HG02763 (cell line): ENCODE measurements around the gene LIFR.
"Not testable (repeated sequence)": the region's sequence is repeated elsewhere in the genome, so short reads cannot be mapped to it uniquely, and the experiment has no call there.

Source experiments
- ATAC-seq: cut with Tn5 transposase; IDR thresholded peaks from one replicate; pipeline ENCODE4 v1.9.1; 2021; ENCODE audit warnings: mild to moderate bottlenecking, moderate library complexity; ENCODE audit not compliant: unreplicated experiment

Gene LIFR

DNA sequence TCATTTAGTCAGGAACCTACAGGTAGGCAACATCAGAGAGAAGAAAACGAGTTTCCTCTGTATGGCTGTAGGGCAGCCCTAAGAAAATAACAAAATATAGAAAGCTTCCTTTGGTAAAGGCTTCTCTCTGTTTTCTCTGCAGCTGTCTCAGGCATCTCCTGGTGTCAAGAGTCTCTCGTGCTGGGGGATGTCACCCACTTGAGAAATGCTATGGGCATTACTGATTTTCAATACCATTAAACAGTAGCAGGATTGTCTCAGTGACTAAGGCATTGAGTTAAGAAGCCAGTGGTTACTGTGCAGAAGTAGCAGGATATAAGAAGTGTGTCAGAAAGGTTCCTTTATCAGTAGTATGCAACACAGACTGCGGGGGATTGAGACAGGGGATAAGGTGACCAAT lies 32.4 kb downstream of the LIFR start:
- ATAC-seq, result no peak

DNA sequence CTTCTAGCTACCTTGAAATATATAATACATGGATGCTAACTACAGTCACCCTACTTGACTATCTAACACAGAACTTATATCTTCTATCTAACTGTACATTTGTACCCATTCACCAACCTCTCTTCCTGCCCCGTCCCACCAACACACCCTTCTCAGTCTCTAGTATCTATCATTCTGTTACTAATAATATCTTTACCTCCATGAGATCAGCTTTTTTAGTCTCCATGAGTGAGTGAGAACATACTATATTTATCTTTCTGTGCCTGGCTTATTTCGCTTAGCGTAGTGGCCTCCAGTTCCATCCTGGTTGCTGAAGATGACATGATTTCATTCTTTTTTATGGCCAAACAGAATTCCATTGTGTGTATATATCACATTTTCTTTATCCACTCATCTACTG lies 37.0 kb downstream of the LIFR start:
- no peak for ATAC-seq

DNA sequence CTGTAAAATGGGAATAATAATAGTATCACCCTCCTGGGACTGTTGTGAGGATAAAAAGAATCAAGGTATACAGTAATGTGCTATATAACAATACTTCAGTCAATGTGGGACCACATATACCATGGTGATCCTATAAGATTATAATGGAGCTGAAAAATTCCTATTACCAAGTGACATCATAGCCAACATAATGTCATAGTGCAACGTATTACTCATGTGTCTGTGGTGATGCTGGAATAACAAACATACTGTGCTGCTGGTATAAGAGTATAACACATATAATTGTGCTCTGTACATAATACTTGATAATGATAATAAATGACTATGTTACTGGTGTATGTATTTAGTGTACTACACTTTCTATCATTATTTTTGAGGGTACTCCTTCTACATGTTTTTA lies 38.1 kb downstream of the LIFR start:
- ATAC-seq, result no peak

GRCh38 chr5:38516649-38517048 lies 39.8 kb downstream of the LIFR start:
- ATAC-seq, result not testable (repeated sequence)

DNA sequence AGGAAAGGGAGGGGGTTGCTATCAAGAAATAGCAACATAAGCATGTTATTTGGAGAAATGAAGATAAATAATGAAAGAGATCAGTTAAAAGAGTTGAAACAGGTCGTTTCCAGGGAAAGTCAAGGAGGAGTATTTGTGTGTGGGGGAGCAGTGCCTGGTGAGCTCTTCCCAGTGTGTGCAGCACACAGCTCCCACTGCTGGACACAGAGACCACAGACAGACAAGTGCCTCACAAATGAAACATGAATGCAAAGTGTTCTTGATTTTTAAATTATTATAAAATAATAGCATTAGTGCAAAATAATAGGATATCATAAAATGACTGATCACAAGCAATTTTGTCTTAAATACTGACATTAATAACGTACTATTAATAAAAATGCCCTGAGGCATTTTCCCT lies 40.8 kb downstream of the LIFR start:
- ATAC-seq, result no peak

DNA sequence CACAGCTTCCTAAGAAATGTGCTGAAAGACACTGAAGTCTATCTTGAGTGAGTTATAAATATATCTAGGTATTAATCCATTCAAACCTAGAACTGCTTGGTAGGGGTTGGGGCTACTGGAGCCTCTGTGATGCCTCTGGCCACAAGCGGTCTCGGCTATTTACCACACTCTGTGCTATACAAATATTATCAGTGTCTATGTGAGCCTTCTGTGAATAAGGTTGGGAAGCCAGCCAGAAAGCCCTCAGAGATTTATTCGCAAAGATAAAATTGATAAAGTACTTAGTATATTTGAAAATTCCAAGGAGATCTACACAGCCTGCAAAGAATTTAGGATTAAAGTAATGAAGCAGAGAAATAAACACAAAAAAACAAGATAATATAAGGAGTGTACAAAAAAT lies 41.4 kb downstream of the LIFR start:
- ATAC-seq, result no peak

DNA sequence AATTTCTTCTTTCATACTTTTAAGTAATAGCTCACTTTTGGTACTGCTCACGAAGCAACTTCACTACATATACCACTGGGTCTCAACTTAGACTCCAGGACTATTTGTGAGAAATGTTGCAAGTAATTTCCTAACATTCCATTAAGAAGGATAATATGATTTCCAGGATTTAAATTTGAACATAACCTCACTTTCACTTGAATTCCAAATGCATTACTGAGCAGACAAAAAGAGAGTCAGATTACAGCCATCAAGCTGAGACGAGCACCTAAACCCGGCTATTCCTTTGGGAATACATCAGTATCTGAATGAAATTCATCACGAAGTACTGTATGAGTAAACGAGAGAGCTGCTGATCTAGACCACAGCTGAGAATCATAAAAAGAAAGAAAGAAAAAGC lies 47.3 kb downstream of the LIFR start:
- no peak for ATAC-seq

DNA sequence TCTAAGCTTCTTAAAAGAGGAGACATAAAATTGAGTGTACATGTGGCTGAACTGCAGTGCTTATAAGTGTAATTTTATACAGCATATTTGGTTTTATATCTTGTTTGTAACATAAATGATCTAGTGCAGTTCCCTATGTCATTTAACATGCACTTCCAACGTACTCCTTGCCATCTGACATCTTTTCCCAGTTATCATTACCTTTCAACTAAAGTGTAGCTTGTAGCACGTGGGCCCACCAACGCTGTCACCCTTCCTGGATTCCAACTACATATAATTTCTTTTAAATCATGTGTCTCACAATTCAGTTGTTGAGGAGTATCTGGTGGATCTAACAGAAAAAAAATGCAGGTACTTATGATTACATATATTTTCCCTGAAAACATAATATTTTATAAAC lies 50.1 kb downstream of the LIFR start:
- no peak for ATAC-seq

GRCh38 chr5:38500573-38501260 lies 55.7 kb downstream of the LIFR start:
- ATAC-seq, result no peak

- ATAC-seq, result no peak
Measured at GRCh38 chr5:38497946-38498345, 58.5 kb downstream of the LIFR start.

DNA sequence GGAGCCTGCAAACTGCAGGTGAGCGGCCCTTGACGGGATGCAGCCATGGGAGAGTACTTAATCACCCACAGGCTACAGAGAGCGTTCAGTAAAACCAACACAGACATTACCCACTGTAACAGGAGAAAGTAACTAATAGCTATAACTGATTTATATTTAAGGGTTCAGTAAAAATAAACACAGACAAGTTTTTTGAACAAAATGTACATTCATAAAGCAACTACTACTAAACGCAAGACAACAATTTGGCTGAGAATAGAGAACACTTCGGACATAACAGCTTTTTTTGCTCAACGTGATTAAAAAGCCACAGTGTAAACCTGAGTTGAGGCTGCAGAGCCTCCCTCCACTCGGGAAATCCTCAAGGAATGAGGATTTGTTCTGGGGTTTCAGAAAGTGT lies 61.7 kb downstream of the LIFR start:
- no peak for ATAC-seq

DNA sequence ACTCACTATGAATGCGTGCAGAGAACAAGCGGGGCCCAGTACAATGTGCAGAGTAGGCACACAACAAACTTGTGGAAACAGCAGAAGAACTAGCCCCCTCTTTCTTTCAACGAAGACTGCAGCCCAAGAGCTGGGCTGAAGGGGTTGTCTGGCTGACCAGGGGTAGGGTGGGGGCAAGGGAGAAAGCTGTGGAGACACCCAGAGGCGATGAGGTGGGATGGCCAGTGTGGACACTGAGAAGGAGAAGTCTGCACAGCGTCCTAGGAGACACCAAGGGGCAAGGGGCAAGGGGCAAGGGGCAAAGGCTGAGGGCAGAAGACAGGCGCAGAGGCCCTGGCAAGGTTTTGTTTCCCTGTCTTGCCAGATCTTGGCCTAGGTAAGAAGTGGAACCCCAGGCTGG lies 62.3 kb downstream of the LIFR start:
- ATAC-seq, result no peak

DNA sequence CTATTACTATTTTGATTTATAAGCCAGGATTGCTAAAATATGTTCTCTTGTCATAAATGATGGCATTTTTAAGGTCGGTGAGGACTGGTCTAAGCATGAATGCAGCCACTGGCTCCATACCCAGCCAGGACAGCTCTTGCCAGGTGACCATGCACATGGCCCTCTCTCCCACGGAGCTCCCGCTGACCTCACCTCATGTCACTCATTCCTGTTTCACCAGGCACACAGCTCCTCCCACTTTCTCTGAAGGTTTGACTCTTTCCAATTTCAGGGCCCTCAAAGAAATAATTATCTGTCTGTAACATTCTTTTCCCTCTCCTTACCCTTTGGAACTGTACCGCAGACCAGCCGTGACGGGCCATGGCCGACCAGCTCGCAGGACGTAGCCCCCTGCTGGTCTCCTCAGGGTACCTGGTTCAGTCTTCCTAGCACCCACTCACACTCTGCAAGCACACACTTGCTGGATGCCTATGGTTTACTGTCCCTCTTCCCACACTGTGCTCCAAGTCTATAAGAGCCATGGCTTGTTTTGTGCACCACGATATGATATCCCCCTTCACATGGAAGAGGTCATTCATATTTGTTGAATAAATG lies 72.5 kb downstream of the LIFR start:
- no peak for ATAC-seq

DNA sequence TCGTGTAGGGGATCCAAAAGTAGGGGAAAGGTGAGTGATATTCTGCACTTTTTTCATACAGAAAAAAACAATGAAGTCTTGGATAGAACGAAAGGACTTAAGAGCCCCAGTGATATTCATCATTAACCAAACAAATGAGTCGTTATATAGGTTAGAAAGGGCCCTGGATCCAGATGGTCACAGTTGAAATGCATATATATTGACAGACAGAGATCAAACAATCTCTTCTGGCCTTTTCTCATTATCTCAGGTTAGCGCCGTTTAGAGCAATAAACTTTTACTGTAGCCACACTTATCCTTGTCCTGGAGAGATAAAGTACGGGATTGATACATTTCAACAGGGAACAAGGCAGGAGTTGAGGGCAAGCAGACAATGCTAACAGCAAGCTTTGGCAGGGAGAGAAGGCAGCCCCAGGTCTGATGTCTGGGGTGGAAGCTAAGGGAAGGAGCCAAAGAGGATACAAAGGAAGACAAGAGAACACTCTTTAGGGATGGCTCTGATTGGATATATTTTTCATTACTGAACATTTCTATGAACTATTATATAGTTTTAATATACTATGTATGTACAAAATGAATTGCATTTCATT lies 77.0 kb downstream of the LIFR start:
- no peak for ATAC-seq

DNA sequence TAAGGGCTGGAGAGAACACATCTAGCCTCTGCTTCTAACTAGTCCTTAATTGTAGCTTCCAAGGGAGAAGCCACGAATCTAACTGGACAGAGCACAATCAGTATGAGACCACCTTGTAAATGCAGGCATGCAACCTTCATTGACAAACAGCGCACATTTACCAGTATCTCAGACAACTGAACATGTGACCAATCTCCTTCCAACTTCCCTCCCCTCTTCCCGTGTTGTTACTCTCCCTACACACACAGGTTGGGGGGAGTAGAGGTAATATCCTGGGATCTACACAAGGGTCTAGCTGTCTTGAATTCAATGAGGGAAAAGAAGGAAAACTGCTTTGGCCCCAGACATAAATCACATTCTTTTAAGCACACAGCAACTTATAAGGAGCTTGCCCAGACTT lies 77.6 kb downstream of the LIFR start:
- no peak for ATAC-seq

- ATAC-seq, result no peak
Measured at GRCh38 chr5:38478166-38478565, 78.3 kb downstream of the LIFR start.

DNA sequence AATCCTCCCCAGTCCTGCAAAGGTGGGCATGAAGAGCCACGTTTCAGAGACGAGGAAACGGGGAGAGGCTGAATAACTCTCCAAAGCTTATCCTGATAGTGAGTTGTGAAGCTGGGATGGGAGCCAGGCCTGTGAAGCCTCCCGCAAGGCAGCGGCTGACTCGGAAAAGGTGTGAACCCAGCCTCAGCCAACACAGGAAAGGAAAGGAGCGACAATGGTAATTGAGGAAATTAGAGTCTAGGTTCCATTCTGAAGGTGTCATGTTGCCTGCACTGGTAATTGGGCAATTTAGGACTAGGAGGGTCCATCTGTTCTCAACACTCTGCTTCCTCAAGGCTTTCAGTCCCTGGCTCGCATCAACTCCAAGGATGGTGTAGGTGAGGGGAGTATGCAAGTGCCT lies 83.4 kb downstream of the LIFR start:
- no peak for ATAC-seq

GRCh38 chr5:38472541-38472940 lies 83.9 kb downstream of the LIFR start:
- no peak for ATAC-seq

DNA sequence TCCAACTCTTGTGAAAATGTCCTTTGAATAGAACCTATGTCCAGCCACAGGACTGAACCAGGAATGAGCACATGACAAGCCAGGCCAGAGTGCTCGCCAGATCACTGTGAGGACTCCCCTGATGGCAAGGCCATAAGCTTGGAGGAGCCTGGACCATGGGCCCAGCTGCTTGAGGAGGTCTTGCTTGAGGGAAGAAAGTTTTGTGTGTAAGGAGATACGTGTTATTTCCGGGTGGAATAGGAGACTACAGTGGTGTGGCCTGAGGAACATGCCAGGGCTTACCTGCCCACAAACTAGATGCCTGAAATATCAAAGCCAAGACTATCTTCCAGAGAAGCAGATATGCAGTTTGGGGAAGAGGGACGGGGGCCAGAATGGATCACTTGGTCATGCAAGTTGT lies 84.7 kb downstream of the LIFR start:
- ATAC-seq, result no peak

DNA sequence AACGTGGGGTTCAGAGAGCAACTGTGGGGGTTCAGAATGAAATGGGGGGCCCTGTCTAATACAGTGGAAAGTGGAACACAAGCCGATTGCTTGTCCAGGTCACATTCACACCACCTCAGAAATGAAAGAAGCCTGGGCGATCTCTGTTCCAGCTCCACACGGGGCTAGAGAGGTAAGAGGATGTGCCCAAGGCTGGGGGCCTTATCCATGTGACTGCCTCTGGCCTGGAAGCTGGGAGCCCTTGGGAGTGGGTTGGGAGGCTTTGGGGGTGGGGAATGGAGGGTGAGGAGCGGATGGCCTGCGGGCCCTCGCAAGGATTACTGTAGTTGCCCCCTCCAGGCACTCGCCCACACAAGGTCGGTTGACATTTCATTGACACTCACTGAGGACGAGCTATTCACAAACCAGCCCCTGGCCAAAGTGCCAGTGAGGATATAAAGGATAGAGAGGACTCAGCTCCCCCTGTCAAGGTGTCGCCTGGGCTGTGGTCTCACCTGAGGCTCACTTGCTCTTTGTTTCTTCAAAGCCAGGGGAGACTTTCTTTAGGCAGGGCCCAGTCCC lies 86.7 kb downstream of the LIFR start:
- no peak for ATAC-seq

GRCh38 chr5:38468978-38469706 lies 87.3 kb downstream of the LIFR start:
- no peak for ATAC-seq

DNA sequence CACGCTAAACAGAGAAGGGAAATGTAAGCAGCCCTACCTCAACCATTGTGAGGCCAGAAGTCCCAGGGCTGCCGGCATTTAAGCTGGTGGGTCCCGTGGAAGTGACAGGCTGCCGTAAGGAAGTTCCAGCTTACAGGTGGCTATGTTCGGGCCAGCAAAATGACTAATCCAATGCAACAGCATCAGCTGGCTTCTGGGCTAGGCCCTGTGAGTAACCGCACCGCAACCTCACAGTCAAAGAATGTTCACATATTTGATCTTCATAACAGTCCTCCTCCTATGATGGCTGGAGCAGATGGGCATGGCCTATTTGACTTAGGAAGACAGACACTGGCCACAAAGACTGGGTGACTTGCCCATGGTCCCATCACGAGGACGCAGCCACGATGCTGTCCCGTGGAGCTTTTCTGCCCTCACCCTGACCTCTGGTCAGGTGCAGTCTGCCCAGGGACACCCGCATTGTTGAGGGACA lies 88.2 kb downstream of the LIFR start:
- no peak for ATAC-seq
